HG02798 (cell line): ENCODE measurements around the gene CLTRN.

Source experiments
- ATAC-seq: cut with Tn5 transposase; IDR thresholded peaks from one replicate; pipeline ENCODE4 v1.9.1; 2021; ENCODE audit warnings: mild to moderate bottlenecking; ENCODE audit not compliant: unreplicated experiment, poor library complexity

CLTRN gene

DNA sequence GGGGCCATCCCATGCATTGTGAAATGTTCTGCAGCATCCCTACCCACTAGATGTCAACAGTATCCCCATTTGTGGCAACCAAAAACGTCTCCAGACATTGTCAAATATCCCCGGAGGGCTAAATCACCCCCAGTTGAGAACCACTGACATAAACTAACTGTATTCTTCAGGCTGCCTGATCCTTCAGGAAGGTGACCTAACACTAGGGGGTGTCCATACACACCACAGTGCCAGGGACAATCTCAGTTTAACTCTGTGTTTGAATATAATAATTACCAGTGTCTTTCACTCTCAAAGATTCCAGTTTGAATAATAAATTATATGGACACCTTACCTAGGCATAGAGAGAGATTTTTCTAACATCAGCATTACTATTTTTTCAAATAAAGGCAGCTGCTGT lies 70.2 kb downstream of the CLTRN start:
- no peak for ATAC-seq

DNA sequence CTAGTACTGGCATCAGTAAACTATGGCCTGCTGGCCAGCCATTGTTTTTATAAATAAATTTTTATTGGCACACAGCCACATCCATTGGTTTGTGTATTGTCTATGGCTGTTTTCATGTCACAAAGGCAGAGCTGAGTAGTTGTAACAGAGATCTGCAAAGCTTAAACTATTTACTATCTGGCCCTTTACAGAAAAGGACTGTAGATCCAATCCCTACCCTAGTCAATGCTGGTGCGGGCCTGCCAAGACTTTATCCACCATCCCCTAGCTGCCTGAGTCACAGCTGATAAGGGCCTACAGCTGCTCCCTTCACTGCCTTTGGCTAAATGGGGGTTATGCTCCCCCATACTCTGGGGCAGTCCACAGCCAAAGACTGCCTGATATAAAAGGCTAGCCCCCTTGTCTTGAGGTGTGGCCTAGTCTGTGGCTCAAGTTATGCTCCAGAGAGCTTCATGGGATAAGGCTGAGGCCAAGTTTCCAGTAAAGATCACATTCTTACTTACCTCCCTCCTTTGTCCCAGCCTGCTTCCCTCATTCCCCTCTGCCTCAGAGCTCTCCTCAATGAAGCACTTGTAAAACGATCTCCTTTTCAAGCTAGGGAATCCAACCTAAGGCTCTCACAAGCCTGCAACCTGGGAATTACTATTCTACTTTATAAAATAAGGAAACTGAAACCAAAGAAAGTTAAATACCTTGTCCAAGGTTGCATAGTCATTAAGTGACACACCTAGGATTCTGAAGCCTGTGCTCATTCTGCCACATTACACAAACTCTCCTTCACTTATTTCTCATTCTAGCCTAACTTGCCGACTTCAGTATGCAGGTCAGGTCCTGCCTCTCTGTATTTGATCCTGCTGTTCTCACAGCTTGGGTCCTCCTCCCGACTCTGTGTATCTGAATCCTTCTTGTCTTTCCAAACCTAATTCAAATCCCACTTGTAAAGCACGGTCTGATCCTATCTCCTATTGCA lies 84.5 kb downstream of the CLTRN start:
- no peak for ATAC-seq
